ENCODE measurements around the gene DVL2.

The DVL2 gene

DNA sequence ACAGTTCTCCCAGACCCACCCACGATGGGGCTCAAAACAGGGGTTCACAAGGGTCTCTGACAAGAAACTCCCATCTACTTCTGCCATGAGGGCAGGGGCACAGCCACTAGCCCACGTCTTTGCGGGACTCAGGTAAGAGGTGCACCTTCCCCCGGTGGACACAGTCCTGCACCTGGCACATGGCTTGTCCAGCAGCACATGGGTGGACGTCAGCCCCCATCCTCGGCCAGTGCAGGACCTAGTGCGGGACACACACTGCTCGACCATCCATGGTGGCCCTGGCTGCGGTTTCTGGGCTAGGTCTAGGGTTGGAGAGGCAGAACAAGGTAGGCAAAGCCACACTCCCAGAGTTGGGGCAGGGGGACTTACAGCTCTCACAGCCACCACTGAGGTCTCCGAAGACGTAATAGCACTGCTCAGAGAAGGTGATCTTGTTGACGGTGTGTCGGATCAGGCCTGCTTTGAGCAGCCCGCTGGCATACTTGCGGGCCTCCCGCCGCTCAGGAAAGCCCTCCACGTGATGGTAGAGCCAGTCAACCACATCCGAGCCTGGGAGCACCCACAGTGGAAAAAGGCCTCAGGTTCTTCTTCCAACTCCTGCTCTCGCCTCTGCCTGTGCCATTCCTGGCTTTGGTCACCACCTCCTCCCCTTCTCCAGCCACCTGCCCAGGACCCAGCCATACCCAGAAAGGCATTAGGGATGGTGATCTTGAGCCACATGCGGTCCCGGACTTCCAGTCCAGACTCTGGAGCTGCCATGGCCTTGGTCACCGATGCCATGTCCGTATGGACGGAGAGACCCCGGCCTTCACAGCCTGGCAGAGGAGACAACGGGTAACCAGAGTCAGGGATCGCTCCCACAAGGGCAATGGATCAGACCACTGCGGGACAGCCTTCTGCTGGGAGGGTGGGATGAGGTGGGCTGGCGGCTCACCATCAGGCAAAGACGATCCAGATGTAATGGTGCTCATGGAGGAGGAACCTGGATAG lies 7.3 kb downstream of the DVL2 start:
- TF ChIP-seq, protein P1, sequence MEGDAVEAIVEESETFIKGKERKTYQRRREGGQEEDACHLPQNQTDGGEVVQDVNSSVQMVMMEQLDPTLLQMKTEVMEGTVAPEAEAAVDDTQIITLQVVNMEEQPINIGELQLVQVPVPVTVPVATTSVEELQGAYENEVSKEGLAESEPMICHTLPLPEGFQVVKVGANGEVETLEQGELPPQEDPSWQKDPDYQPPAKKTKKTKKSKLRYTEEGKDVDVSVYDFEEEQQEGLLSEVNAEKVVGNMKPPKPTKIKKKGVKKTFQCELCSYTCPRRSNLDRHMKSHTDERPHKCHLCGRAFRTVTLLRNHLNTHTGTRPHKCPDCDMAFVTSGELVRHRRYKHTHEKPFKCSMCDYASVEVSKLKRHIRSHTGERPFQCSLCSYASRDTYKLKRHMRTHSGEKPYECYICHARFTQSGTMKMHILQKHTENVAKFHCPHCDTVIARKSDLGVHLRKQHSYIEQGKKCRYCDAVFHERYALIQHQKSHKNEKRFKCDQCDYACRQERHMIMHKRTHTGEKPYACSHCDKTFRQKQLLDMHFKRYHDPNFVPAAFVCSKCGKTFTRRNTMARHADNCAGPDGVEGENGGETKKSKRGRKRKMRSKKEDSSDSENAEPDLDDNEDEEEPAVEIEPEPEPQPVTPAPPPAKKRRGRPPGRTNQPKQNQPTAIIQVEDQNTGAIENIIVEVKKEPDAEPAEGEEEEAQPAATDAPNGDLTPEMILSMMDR (conservative IDR thresholded peaks at IDR 0.05; ENCODE audit: low read depth, low read length) = no peak
- DNase-seq (ENCODE audit: low read depth) = no peak
- H3K4me3 ChIP-seq (ENCODE audit: low read depth, low read length) = no peak overlapping the region

DNA sequence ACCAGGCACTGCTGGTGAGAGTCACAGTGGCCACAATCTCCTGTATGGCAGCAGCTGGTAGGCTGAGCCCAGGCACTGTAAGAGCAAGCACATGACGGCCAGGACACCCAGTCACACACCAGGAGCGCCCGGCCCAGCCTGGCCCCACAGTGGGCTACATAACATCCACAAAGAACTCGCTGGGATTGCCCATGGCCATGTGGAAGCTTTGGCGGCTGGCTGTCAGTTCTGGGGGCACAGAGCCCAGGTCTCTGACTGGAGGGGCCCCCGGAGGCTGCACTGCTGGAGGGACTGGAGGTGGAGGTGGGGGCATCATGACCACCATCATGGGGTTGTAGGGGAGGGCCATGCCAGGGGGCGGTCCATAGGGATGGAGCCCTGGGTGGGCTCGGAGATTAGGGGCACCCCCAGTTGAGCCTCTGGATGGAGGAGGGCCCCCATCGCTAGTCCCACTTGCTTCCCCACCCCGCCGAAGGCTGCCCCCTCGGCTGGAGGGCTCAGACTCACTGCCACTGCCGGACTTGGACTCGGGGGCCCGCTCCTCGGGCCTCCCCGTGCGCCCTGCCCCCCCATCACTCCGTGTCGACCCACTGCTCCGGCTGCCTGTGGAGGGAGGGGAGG lies 8.5 kb downstream of the DVL2 start:
- TF ChIP-seq, protein P1 (conservative IDR thresholded peaks at IDR 0.05; ENCODE audit: low read depth, low read length) = no peak
- H3K4me3 ChIP-seq (ENCODE audit: low read depth, low read length) = no peak overlapping the region
- no peak for DNase-seq (ENCODE audit: low read depth)

DNA sequence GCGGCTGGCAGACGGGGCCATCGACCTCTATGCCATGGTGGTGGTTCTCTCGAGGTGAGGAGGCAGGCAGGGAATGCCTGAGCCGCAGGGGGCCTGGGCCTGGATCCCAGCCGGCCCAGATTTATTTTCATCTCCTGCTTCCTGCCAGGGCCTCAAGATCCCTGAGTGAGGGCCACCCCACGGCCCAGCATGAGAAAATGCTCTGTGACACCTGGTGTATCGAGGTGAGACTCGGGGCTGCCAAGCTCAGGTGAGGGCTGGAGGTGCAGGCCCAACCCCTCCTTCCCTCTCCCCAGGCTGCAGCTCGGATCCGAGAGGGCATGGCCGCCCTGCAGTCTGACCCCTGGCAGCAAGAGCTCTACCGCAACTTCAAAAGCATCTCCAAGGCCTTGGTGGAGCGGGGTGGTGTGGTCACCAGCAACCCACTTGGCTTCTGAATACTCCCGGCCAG lies 9.6 kb downstream of the DVL2 start:
- TF ChIP-seq, protein P1 (conservative IDR thresholded peaks at IDR 0.05; ENCODE audit: low read depth, low read length) = no peak
- DNase-seq (ENCODE audit: low read depth) = no peak

DNA sequence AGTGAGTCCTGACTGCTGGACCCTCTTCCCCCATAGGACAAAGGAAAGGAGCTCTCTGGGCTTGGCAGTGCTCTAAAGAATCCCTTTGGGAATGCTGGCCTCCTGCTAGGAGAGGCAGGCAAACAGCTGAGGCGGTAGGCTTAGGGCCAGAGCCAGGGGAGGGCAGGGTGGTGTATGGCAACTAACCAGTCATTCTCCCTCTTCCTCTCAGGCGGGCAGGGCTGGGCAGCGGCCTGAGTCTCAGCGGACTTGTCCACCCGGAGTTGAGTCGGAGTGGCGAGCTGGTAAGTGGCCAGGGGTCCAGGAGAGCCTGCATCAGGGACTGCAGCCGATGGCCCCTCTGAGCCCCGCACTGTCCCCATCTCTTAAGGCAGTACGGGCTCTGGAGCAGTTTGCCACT lies 10.2 kb downstream of the DVL2 start:
- no peak overlapping the region for H3K4me3 ChIP-seq (ENCODE audit: low read depth, low read length)
- TF ChIP-seq, protein P1 (conservative IDR thresholded peaks at IDR 0.05; ENCODE audit: low read depth, low read length) = no peak
- no peak for DNase-seq (ENCODE audit: low read depth)

More for the DNA sequence above, 9.6 kb downstream of the DVL2 start:
- no peak overlapping the region for H3K4me3 ChIP-seq (ENCODE audit: low read depth, low read length)

DNA sequence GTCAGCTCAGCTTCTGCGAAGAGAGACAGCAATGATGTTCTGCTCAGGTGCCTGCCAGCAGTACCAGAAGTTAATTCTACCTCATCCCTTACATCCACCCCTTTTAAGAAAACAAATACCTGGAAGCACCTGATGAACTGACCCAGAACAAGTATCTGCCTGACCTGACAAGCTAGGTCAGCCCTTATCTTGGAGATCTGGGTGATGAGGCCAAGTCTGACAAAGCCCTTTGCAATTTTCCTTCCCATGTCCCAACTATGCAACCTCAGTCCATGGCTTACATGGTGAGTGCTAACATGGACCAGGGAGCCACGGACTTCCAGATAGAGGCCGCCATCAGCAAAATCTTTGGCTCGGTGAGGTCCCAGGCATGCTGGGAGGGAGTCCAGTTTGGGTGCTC lies 10.9 kb downstream of the DVL2 start:
- no peak for DNase-seq (ENCODE audit: low read depth)
- TF ChIP-seq, protein P1 (conservative IDR thresholded peaks at IDR 0.05; ENCODE audit: low read depth, low read length) = no peak
- H3K4me3 ChIP-seq (ENCODE audit: low read depth, low read length) = no peak overlapping the region

DNA sequence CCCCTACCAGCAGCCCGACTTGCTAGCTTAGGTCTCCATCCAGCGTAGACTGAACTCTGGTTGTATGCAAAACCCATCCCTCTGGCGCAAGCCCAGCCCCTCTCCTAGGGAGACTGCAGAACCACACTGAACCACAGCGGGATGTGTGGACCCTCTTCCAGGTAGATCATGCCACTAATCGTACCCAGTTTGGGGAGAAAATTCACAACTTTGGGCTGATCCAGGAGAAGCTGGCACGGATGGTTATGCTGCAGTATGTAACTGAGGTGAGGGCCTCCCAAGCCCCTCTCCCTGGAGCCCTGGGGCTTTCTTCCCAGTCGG lies 11.4 kb downstream of the DVL2 start:
- no peak overlapping the region for H3K4me3 ChIP-seq (ENCODE audit: low read depth, low read length)
- TF ChIP-seq, protein P1 (conservative IDR thresholded peaks at IDR 0.05; ENCODE audit: low read depth, low read length) = no peak
- DNase-seq (ENCODE audit: low read depth) = no peak
